KMS-11 (cell line): ENCODE data around the gene SH3TC1.

Source experiments
- H2AFZ ChIP-seq: fragments of 200-600 bp; sonication (generic); 2 replicates; pipeline ENCODE4 v1.6.1; 2016; ENCODE audit warnings: antibody characterized with exemption, mixed run types, low read depth
- H3K27ac ChIP-seq: fragments of 200-600 bp; sonication (generic); 2 replicates; pipeline ENCODE4 v1.6.1; 2016; ENCODE audit warnings: mild to moderate bottlenecking, mixed run types
- H3K27me3 ChIP-seq: fragments of 200-600 bp; sonication (generic); 2 replicates; pipeline ENCODE4 v1.6.1; 2017; ENCODE audit warnings: mild to moderate bottlenecking, low read depth, mixed run types, moderate library complexity; ENCODE audit not compliant: insufficient read depth
- H3K36me3 ChIP-seq: fragments of 200-600 bp; sonication (generic); 2 replicates; pipeline ENCODE4 v1.6.1; 2017; ENCODE audit warnings: mild to moderate bottlenecking, mixed run types; ENCODE audit not compliant: insufficient read depth
- H3K4me1 ChIP-seq: fragments of 200-600 bp; sonication (generic); 2 replicates; pipeline ENCODE4 v1.6.1; 2016; ENCODE audit warnings: mild to moderate bottlenecking, low read depth, mixed run types; ENCODE audit not compliant: poor library complexity, severe bottlenecking
- H3K4me2 ChIP-seq: fragments of 200-600 bp; sonication (generic); 2 replicates; pipeline ENCODE4 v1.7.0; 2016; ENCODE audit warnings: mild to moderate bottlenecking, mixed run types
- H3K4me3 ChIP-seq: fragments of 200-600 bp; sonication (generic); IDR thresholded peaks from 2 replicates; pipeline ENCODE4 v1.6.1; 2017; ENCODE audit warnings: low read depth, low read length, mixed read lengths; ENCODE audit not compliant: insufficient read depth
- H3K79me2 ChIP-seq: fragments of 200-600 bp; sonication (generic); 2 replicates; pipeline ENCODE4 v1.6.1; 2016; ENCODE audit warnings: low read depth, mixed run types; ENCODE audit not compliant: insufficient read depth
- H3K9ac ChIP-seq: fragments of 200-600 bp; sonication (generic); 2 replicates; pipeline ENCODE4 v1.6.1; 2016; ENCODE audit warnings: mild to moderate bottlenecking, mixed run types
- H4K20me1 ChIP-seq: fragments of 200-600 bp; sonication (generic); 2 replicates; pipeline ENCODE4 v1.6.1; 2016; ENCODE audit warnings: mild to moderate bottlenecking, mixed run types; ENCODE audit not compliant: insufficient read depth
- TF ChIP-seq, protein P1 (sequence below): fragments of 200-600 bp; sonication (generic); conservative IDR thresholded peaks from 2 replicates; pipeline ENCODE4 v1.6.1; 2017; ENCODE audit warnings: low read depth, mild to moderate bottlenecking, antibody characterized with exemption, low read length, moderate library complexity, mixed read lengths

Gene SH3TC1

DNA sequence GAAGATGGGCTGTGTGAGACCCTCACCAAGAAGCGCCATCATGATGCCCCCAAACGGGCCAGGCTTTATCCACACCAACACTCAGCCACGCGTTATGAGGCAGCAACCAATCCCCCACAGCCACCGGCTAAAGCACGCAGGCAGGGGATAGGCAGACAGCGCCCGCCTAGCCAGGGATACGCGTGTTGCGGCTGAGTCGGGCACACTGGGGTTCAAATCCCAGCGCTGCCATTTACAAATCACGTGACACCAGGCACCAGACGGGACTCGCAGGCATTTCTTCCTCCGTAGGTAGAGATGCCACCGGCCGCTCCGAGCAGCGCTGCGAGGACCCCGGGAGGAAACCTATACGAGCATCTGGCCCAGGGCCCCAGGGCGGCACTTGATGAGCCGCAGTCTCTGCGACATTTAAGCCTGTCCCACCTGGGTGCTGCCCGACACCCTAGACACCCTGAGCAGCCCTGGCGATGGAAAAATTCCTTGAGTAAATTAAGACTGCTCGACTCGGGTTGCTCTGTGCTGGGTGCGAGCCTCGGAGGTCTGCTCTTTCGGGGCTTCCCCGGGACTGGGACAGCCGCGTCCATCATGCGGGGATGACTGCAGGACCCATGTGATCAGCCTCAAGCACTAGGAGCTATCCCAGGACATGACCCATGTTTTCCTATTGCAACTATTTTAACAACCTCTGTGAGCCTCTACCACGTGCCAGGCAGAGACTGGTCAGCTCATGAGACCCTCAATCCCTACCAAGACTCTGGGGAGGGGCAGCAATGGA, 46.8 kb upstream of the SH3TC1 start:
- H3K79me2 ChIP-seq, result no peaks in the 10 kb centered on the region
- H4K20me1 ChIP-seq, result no peaks in the 10 kb centered on the region
- no peak overlapping the region for H3K4me2 ChIP-seq
- no peak overlapping the region for H3K9ac ChIP-seq
- H3K27me3 ChIP-seq, result no peaks in the 10 kb centered on the region
- no peak overlapping the region for H2AFZ ChIP-seq
- no peaks in the 10 kb centered on the region for H3K4me1 ChIP-seq
- TF ChIP-seq, protein P1, sequence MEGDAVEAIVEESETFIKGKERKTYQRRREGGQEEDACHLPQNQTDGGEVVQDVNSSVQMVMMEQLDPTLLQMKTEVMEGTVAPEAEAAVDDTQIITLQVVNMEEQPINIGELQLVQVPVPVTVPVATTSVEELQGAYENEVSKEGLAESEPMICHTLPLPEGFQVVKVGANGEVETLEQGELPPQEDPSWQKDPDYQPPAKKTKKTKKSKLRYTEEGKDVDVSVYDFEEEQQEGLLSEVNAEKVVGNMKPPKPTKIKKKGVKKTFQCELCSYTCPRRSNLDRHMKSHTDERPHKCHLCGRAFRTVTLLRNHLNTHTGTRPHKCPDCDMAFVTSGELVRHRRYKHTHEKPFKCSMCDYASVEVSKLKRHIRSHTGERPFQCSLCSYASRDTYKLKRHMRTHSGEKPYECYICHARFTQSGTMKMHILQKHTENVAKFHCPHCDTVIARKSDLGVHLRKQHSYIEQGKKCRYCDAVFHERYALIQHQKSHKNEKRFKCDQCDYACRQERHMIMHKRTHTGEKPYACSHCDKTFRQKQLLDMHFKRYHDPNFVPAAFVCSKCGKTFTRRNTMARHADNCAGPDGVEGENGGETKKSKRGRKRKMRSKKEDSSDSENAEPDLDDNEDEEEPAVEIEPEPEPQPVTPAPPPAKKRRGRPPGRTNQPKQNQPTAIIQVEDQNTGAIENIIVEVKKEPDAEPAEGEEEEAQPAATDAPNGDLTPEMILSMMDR, result no peak
- H3K27ac ChIP-seq, result no peak overlapping the region
- no peaks in the 10 kb centered on the region for H3K36me3 ChIP-seq
- no peak overlapping the region for H3K4me3 ChIP-seq

DNA sequence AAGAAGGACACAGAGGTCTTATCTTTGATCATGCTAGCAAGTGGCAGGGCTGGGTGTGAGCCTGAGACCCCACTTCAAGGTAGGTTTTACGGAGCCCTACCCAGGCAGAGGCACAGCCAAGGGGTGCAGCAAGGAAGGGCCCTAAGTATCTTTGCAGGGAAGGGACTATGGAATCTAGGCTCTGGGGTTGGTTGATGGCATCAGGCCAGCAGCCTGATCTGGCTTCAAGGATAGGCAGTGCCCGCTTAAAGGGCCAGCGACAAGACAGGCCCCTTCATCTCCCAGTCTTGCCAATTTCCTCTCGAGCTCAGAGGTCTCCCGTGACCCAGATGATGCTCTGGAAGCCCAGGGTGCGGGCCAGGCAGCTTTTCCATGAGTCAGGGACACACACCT, 46.2 kb upstream of the SH3TC1 start:
- no peaks in the 10 kb centered on the region for H3K27me3 ChIP-seq
- H3K27ac ChIP-seq, result no peak overlapping the region
- no peaks in the 10 kb centered on the region for H3K4me1 ChIP-seq
- H3K79me2 ChIP-seq, result no peaks in the 10 kb centered on the region
- TF ChIP-seq, protein P1, result no peak
- H4K20me1 ChIP-seq, result no peaks in the 10 kb centered on the region
- H3K4me2 ChIP-seq, result no peak overlapping the region
- H3K4me3 ChIP-seq, result no peak overlapping the region
- H3K9ac ChIP-seq, result no peak overlapping the region
- H3K36me3 ChIP-seq, result no peaks in the 10 kb centered on the region
- H2AFZ ChIP-seq, result no peak overlapping the region

DNA sequence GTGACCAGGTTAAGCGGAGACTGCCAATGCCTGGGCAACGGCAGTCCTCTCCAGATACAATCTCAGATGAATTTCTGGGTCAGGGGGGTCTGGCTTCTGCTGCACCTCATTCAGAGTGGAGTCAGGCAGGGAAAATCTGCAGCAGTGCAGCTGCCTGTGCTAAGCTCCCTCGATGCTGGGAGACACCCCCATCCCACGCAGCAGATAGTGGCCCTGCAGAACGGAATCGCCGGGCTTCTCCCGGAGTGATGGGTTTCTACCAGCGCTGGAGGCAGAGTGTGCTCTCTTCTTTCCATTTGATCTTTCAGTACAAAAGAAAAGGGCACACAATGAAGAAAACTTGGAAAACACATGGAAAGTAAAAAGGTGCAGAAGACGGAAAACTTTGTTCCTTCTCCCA, 45.6 kb upstream of the SH3TC1 start:
- Histone ChIP-seq H4K20me1 (no peaks in the 10 kb centered on the region), H3K27ac (no peak overlapping the region), H2AFZ (no peak overlapping the region), H3K4me2 (no peak overlapping the region), H3K27me3 (no peaks in the 10 kb centered on the region), H3K4me1 (no peaks in the 10 kb centered on the region), H3K36me3 (no peaks in the 10 kb centered on the region), H3K9ac (no peak overlapping the region), H3K79me2 (no peaks in the 10 kb centered on the region), H3K4me3 (no peak overlapping the region)
- TF ChIP-seq, protein P1, result no peak

DNA sequence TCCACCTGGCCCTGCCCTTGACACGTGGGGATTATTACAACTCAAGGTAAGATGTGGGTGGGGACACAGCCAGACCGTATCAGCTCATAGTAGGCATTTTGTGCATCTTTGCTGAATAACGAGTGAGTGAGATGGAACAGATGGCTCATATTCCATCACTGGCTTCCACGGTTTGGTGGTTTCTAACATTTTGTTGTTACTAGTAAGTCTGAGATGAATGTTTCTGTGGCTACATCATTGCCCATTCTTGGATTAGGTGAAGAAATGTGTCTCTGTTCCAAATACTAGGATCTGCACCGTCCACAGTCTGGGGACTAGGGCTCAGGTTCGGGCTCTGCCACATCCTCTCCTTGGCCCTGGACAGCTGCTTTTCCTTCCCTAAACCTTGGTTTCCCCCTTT, 44.0 kb upstream of the SH3TC1 start:
- H3K4me3 ChIP-seq, result no peak overlapping the region
- no peaks in the 10 kb centered on the region for H4K20me1 ChIP-seq
- no peak overlapping the region for H3K4me2 ChIP-seq
- H2AFZ ChIP-seq, result no peak overlapping the region
- H3K9ac ChIP-seq, result no peak overlapping the region
- H3K27me3 ChIP-seq, result no peaks in the 10 kb centered on the region
- H3K27ac ChIP-seq, result no peak overlapping the region
- TF ChIP-seq, protein P1, result no peak
- no peaks in the 10 kb centered on the region for H3K36me3 ChIP-seq
- H3K4me1 ChIP-seq, result no peaks in the 10 kb centered on the region
- no peaks in the 10 kb centered on the region for H3K79me2 ChIP-seq
